WERI-Rb-1 (cell line): ENCODE measurements around the gene AFG3L2.

Source experiments
- DNase-seq: peaks from one replicate; pipeline ENCODE4 v3.0.0-alpha.2; 2020
- H3K27ac ChIP-seq: fragments of 250-450 bp; sonication (Bioruptor Pico); 2 replicates; pipeline ENCODE4 v1.5.1; 2020; ENCODE audit warnings: mild to moderate bottlenecking, moderate library complexity
- H3K27me3 ChIP-seq: fragments of 250-450 bp; sonication (Bioruptor Pico); 2 replicates; pipeline ENCODE4 v1.5.1; 2021; ENCODE audit warnings: mild to moderate bottlenecking, low read depth, moderate library complexity; ENCODE audit not compliant: insufficient read depth, severe bottlenecking
- H3K36me3 ChIP-seq: fragments of 250-450 bp; sonication (Bioruptor Pico); 2 replicates; pipeline ENCODE4 v1.5.1; 2020; ENCODE audit warnings: mild to moderate bottlenecking, moderate library complexity
- H3K4me3 ChIP-seq: 2 replicates; pipeline ENCODE4 v1.5.1; 2011; ENCODE audit warnings: low read depth, mild to moderate bottlenecking, control low read depth, low read length
- H3K9me3 ChIP-seq: fragments of 250-450 bp; sonication (Bioruptor Pico); 2 replicates; pipeline ENCODE4 v1.5.1; 2021; ENCODE audit warnings: mild to moderate bottlenecking, moderate library complexity; ENCODE audit not compliant: severe bottlenecking
- CTCF ChIP-seq: IDR thresholded peaks from 2 replicates; pipeline ENCODE4 v1.5.1; 2011; ENCODE audit warnings: low read depth, mild to moderate bottlenecking, control low read depth, inconsistent platforms, low read length

Gene AFG3L2

GRCh38 chr18:12302391-12303147, 74.5 kb downstream of the AFG3L2 start:
- TF ChIP-seq CTCF: no peak

GRCh38 chr18:12301263-12302005, 75.6 kb downstream of the AFG3L2 start:
- H3K36me3 ChIP-seq: no peaks in the 10 kb centered on the region
- no peak for TF ChIP-seq CTCF
- no peaks in the 10 kb centered on the region for H3K9me3 ChIP-seq
- no peak overlapping the region for H3K27ac ChIP-seq
- DNase-seq: no peak
- no peak overlapping the region for H3K4me3 ChIP-seq
- no peaks in the 10 kb centered on the region for H3K27me3 ChIP-seq

More at GRCh38 chr18:12302391-12303147, 74.5 kb downstream of the AFG3L2 start:
- DNase-seq: no peak
- no peak overlapping the region for H3K27ac ChIP-seq
- no peaks in the 10 kb centered on the region for H3K36me3 ChIP-seq
- no peaks in the 10 kb centered on the region for H3K9me3 ChIP-seq
- no peak overlapping the region for H3K4me3 ChIP-seq
- no peaks in the 10 kb centered on the region for H3K27me3 ChIP-seq

GRCh38 chr18:12299862-12300261, 77.2 kb downstream of the AFG3L2 start:
- Histone ChIP-seq H3K27me3 (no peaks in the 10 kb centered on the region), H3K4me3 (no peak overlapping the region), H3K9me3 (no peaks in the 10 kb centered on the region), H3K36me3 (no peaks in the 10 kb centered on the region), H3K27ac (no peak overlapping the region)
- no peak for TF ChIP-seq CTCF
- DNase-seq: no peak

GRCh38 chr18:12296457-12296856, 80.6 kb downstream of the AFG3L2 start:
- no peak overlapping the region for H3K4me3 ChIP-seq
- TF ChIP-seq CTCF: no peak

GRCh38 chr18:12296087-12296403, 81.0 kb downstream of the AFG3L2 start:
- no peak overlapping the region for H3K27ac ChIP-seq
- no peak for TF ChIP-seq CTCF
- DNase-seq: no peak
- H3K36me3 ChIP-seq: no peaks in the 10 kb centered on the region
- H3K9me3 ChIP-seq: no peaks in the 10 kb centered on the region
- H3K27me3 ChIP-seq: no peaks in the 10 kb centered on the region
- H3K4me3 ChIP-seq: no peak overlapping the region

More at GRCh38 chr18:12296457-12296856, 80.6 kb downstream of the AFG3L2 start:
- Histone ChIP-seq H3K36me3 (no peaks in the 10 kb centered on the region), H3K9me3 (no peaks in the 10 kb centered on the region), H3K27me3 (no peaks in the 10 kb centered on the region), H3K27ac (no peak overlapping the region)
- no peak for DNase-seq
